ENCODE data around the gene CGGBP1.

GRCh38 chr3:88019024-88019423 is 39.8 kb downstream of the CGGBP1 start:
- TF ChIP-seq, protein P1, sequence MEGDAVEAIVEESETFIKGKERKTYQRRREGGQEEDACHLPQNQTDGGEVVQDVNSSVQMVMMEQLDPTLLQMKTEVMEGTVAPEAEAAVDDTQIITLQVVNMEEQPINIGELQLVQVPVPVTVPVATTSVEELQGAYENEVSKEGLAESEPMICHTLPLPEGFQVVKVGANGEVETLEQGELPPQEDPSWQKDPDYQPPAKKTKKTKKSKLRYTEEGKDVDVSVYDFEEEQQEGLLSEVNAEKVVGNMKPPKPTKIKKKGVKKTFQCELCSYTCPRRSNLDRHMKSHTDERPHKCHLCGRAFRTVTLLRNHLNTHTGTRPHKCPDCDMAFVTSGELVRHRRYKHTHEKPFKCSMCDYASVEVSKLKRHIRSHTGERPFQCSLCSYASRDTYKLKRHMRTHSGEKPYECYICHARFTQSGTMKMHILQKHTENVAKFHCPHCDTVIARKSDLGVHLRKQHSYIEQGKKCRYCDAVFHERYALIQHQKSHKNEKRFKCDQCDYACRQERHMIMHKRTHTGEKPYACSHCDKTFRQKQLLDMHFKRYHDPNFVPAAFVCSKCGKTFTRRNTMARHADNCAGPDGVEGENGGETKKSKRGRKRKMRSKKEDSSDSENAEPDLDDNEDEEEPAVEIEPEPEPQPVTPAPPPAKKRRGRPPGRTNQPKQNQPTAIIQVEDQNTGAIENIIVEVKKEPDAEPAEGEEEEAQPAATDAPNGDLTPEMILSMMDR (IDR thresholded peaks at IDR 0.05): no peak
- TF ChIP-seq POLR2A (IDR thresholded peaks at IDR 0.05): no peak
